Suppressor macrophage (primary cell): ENCODE measurements around the gene FOSL1.
A peak's percentile ranks its signal among the peaks of the same experiment; 100 is the strongest.
"Not testable (repeated sequence)": the region's sequence is repeated elsewhere in the genome, so short reads cannot be mapped to it uniquely, and the experiment has no call there.

Source experiments
- DNase-seq, 4 experiments: peaks; one replicate each; pipeline ENCODE4 v3.0.0-alpha.2; 2020 to 2022

FOSL1 gene

DNA sequence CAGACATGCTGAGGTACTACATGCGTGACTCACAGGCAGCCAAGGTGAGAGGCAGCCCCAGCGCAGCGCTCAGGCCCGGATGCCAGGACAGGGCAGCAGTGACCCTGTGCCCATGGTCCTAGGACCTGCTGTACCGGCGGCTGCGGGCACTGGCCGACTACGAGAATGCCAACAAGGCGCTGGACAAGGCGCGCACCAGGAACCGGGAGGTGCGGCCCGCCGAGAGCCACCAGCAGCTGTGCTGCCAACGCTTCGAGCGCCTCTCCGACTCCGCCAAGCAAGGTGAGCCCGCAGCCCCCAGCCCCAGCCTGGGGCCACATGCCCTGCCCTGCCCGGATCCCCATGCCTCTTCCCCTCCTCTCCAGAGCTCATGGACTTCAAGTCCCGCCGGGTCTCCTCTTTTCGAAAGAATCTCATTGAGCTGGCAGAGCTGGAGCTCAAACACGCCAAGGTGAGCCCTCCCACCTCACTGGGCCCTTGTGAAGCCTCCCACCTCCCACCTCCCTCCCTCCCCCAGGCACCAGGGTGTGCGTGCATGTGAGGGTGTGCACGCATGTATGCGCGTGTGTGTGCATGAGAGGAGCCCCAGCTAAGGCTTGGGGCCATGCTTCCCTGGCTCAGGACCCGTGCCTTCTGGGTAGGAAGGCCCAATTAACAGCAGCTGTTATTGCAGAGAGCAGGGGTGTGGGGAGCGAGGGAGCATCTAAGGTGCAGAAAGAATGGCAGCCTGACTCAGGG lies 47.5 kb downstream of the FOSL1 start:
- no peak for DNase-seq

GRCh38 chr11:65851811-65852507 lies 48.2 kb downstream of the FOSL1 start:
- no peak for DNase-seq

DNA sequence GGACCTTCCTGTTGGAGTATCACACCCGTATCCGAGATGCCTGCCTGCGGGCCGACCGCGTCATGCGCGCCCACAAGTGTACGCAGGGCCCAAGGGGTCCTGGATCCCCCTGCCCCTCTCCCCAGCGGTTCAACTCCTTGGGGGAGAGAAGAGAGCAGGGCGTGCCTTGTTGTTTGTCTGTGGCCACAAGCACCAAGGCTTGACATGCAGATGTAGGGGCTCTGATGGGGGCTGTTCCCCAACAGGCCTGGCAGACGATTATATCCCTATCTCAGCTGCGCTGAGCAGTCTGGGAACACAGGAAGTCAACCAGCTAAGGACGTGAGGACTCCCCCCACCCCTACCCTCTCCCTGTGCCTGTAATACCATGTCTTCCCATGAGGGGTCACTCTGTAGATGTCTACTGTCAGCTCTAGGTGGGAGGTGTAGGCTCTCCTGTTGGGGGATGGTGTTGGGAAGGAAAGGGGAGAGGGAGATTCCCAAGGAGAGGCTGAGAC lies 49.1 kb downstream of the FOSL1 start:
- peak in 2 of 4 experiments; percentile 42 to 46 for DNase-seq

DNA sequence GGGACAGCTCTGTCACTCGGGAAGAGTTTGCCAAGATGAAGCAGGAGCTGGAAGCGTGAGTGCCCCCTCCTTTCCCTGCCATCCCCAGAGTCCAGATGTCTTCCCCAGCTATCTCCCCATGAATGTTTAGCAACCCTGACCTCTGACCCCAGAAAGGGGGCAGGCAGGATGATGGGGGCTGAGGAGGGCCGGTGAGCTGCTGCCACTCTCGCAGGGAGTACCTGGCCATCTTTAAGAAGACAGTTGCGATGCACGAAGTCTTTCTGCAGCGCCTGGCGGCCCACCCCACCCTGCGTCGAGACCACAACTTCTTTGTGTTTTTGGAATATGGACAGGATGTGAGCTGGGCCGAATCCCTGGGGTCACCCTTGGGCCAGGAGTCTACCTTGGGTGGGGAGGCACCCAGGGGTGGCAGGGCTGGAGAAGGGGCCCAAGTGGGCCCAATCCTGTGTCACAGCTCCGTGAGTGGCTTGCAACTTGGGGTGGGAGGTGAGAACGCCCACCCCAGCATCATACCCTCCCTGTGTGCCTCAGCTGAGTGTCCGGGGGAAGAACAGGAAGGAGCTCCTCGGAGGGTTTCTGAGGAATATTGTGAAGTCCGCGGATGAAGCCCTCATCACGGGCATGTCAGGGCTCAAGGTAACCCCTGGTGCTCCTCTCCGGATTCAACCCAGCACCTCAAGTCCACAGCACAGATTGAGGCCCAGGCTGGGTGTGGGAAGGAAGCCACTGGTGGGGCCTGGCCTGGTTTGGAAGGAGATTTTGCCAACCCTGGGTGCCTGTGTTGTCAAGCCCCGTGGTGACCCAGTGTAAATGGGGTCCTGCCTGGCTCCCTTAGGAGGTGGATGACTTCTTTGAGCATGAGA lies 49.7 kb downstream of the FOSL1 start:
- DNase-seq: no peak

DNA sequence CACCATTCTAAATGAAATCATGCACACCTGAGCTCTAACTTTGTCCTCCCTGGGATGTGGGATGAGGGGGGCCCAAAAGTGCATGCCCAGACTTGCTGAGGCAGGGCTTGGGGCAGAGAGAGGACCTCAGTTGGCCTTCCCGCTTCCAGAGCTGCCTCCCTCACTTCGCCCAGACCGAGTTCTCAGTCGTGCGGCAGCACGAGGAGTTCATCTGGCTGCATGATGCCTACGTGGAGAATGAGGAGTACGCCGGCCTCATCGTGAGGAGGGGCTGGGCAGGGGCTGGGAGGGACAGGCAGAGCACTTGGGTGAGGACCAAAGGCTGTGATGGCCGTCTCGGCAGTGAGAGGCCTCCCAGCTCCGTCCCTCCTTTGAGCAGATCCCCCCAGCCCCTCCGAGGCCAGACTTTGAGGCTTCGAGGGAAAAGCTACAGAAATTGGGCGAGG lies 50.4 kb downstream of the FOSL1 start:
- no peak for DNase-seq

- no peak for DNase-seq
Measured at GRCh38 chr11:65849366-65849765, 50.8 kb downstream of the FOSL1 start.

DNA sequence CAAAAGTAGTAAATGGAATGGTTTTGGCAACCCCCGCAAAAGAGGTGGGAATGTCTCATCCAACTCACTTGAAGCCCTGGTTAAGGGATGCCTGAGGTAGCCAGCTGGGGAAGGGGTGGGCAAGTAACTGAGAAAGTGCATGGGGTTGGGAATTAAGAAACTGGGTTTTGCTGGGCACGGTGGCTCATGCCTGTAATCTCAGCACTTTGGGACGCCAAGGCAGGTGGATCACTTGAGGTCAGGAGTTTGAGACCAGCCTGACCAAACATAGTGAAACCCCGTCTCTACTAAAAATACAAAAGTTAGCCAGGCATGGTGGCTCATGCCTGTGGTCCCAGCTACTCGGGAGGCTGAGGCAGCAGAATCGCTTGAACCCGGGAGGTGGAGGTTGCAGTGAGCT lies 51.5 kb downstream of the FOSL1 start:
- not testable (repeated sequence) for DNase-seq

DNA sequence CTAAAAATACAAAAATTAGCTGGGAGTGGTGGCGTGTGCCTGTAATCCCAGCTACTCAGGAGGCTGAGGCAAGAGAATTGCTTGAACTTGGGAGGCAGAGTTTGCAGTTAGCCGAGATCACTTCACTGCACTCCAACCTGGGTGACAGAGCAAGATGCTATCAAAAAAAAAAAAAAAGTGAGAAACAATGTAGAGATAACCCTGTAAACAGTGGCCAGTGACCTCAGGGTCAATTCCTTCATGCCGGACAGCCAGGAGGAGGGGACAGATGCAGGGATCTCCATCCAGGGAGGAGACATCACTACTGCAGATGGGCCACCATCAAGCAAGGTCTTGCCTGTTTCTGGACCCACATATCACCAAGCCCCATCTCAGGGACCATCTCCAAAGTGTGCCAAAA lies 52.4 kb downstream of the FOSL1 start:
- DNase-seq: no peak

DNA sequence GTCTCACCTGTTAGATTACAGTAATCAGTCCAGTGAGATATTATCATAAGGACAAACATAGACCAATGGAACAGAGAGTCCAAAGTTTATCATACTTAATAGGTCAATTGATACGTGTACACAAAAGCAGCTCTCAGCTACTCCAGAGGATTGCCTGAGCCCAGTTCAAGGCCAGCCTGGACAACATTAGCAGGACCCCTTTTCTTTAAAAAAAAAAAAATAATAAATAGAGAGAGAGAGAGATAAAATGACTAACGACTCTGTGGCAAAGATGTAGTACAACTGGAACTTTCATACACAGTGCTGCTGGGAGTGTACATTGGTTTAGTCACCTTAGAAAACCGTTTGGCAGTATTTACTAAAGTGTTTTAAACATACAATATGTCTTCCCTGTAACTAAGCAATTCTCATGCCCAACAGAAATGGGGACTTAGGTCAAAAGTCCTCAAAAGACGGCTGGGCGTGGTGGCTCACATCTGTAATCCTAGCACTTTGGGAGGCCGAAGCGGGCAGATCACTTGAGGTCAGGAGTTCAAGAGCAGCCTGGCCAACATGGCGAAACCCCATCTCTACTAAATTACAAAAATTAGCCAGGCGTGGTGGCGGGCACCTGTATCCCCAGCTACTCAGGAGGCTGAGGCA lies 55.8 kb downstream of the FOSL1 start:
- DNase-seq: no peak

- no peak for DNase-seq
Measured at GRCh38 chr11:65843811-65844210, 56.4 kb downstream of the FOSL1 start.

- DNase-seq: no peak
Measured at GRCh38 chr11:65842144-65842543, 58.0 kb downstream of the FOSL1 start.
